Loucy (cell line): Measurements from ENCODE around the gene PPFIBP2.

ENCODE experiments used
- EZH2phosphoT487 ChIP-seq: fragments of 200-600 bp; IDR thresholded peaks from 2 replicates; pipeline ENCODE4 v1.6.1; 2018; ENCODE audit warnings: antibody characterized with exemption, mild to moderate bottlenecking, moderate library complexity, borderline replicate concordance
- TF ChIP-seq, protein P1 (sequence below): fragments of 200-600 bp; sonication (generic); conservative IDR thresholded peaks from 2 replicates; pipeline ENCODE4 v1.5.1; 2014; ENCODE audit warnings: mild to moderate bottlenecking, antibody characterized with exemption, low read length

- TF ChIP-seq, protein P1, sequence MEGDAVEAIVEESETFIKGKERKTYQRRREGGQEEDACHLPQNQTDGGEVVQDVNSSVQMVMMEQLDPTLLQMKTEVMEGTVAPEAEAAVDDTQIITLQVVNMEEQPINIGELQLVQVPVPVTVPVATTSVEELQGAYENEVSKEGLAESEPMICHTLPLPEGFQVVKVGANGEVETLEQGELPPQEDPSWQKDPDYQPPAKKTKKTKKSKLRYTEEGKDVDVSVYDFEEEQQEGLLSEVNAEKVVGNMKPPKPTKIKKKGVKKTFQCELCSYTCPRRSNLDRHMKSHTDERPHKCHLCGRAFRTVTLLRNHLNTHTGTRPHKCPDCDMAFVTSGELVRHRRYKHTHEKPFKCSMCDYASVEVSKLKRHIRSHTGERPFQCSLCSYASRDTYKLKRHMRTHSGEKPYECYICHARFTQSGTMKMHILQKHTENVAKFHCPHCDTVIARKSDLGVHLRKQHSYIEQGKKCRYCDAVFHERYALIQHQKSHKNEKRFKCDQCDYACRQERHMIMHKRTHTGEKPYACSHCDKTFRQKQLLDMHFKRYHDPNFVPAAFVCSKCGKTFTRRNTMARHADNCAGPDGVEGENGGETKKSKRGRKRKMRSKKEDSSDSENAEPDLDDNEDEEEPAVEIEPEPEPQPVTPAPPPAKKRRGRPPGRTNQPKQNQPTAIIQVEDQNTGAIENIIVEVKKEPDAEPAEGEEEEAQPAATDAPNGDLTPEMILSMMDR, result no peak
- TF ChIP-seq EZH2phosphoT487, result no peak
Measured at GRCh38 chr11:7501251-7501650, 12.5 kb upstream of the PPFIBP2 start.
